GM19455 (cell line): Measurements from ENCODE around the gene ICAM3.
A peak's percentile ranks its signal among the peaks of the same experiment; 100 is the strongest.

Source experiments
- ATAC-seq: cut with Tn5 transposase; IDR thresholded peaks from one replicate; pipeline ENCODE4 v1.9.1; 2021; ENCODE audit not compliant: unreplicated experiment

ICAM3 gene

GRCh38 chr19:10321417-10321797 is 18.0 kb downstream of the ICAM3 start:
- no peak for ATAC-seq

- ATAC-seq: no peak
These were observed 18.6 kb downstream of the ICAM3 start for GRCh38 chr19:10320602-10321416.

DNA sequence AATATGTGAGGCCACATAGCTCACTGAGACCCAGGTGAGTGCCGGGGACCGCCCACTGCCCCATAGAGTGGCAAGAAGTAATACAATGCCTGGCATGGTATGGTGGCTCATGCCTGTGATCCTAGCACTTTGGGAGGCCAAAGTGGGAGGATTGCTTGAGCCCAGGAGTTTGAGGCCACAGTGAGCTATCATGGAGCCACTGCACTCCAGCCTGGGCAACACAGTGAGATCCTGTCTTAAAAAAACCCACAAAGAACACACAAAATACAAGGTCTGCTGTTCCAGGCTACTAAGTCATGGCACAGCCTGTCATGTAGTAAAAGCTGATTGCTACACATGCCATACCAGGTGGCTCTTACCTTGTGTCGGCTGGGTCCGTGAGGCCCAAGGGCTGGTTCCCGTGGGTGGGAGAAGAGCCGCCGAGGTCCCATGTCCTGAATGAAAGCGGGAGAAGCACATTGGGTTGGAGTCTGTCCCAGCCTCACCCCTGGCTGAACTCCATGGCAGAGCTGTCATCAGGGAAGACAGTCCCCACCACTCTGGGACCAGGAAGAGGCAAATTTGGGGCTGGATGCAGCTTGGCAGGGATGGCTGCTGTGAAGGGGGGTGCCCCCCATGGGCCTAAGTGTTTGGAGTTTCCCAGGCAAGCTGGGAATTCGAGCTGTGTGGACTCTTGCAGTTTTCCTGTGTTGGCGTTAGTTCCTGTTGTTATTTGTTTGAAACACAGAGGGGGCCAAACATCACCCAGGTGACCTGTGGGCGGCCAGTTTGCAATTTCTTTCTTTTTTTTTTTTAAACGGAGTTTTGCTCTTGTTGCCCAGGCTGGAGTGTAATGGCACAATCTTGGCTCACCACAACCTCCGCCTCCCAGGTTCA is 20.4 kb downstream of the ICAM3 start:
- no peak for ATAC-seq

DNA sequence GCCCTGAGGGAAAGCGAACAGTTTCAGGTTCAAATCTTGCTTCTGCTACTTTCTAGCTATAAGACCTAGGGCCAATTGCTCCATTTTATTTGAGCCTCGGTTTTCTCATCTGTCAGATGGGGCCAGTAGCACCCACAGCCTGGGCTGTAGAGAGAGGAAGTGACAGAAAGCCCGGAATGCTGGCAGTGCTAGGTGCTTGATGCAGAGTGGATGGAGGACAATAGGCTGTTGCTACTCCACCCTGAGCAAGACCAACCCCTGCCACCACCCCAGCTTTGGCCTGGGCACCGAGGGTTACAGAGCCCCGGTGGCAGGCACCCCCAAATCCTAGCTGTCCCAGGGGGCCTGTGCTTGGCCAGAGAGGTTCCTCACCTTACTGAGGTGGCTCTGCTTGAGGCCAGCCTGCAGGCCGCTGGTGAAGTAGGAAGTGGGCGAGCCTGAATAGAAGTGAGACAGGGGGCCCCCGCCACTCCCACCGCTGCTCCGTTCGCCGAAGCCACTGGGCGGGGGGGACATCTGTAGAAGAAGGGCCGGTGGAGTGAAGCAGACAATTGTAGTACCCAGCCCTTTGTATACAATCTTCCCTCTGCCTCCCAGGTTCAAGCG is 21.5 kb downstream of the ICAM3 start:
- no peak for ATAC-seq

- ATAC-seq: no peak
These were observed 22.2 kb downstream of the ICAM3 start for GRCh38 chr19:10317045-10317856.

GRCh38 chr19:10316229-10317044 is 23.0 kb downstream of the ICAM3 start:
- ATAC-seq: no peak

GRCh38 chr19:10315335-10316214 is 23.8 kb downstream of the ICAM3 start, which contains the start of gene FDX2:
TSS of gene FDX2 (minus strand) at chr19:10316015. CDS start at chr19:10315996, 19 bp downstream.
- ATAC-seq: peak; percentile 57

DNA sequence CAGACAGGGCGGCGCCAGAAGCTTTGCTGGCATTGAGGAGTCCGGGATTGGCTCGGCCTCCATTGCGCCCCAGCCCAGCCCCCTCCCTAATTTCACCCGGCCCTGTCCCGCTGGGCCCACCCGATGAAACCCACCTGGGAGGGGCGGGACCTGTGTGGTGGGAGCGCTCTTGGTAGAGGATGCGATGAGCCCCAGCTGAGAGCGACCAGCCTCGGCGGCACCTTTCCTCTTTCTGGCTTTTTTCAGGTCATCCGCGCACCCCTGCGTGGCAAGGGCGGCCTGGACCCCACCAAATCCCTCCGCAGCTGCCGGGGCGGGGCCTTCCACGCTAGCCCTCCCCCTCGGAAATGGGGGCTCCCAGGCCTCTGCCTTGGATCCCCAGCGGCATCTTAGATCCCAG is 30.0 kb downstream of the ICAM3 start, which contains the start of gene ZGLP1:
Gene ZGLP1 (minus strand): TSS at position 393 of the 400 bp plus-strand sequence.
- no peak for ATAC-seq

DNA sequence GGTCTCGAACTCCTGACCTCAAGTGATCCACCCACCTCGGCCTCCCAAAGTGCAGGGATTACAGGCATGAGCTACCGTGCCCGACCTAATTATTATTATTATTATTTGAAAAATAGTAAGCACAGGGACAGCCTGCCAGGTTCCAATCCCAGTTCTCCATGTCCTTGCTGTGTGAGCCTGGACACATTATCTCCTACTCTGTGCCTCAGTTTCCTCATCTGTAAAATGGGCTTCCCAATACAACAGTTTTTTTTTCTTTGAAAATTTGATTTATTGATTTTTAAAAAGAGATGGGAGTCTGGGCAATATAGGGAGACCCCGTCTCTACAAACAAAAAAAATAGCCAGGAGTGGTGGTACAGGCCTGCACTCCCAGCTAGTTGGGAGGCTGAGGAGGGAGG is 33.1 kb downstream of the ICAM3 start:
- ATAC-seq: no peak

DNA sequence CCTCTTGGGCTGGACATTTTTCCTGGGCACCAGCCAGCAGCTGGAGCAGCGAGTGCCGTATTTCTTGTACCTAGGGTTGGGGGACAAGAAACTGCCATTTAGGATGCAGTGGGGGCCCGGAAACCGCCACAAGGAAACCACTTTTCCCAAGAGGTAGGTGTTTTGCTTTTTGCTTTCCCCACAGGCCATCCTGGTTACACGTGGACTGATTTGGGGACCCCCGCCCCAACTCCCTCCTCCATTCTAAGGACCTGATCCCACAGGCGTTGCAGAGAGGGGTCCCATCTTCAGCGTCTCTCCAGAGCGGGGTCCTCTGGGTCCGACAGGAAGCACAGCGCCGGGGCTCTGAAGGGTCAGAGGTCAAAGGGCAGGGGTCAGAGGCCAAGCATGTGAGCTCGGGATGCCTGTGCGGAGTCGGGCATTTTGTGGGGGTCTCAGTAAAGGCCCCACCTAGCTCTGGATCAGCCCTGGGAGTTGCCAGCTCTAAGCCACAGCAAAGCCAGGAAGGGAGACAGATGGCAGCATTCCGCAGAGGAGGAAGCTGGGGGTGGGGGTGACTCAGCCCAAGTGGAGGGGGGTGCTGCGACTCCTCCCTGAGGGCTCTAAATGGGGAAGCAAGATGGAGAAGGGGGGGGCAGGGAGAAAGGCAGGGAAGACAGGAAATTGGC is 34.2 kb downstream of the ICAM3 start:
- no peak for ATAC-seq

DNA sequence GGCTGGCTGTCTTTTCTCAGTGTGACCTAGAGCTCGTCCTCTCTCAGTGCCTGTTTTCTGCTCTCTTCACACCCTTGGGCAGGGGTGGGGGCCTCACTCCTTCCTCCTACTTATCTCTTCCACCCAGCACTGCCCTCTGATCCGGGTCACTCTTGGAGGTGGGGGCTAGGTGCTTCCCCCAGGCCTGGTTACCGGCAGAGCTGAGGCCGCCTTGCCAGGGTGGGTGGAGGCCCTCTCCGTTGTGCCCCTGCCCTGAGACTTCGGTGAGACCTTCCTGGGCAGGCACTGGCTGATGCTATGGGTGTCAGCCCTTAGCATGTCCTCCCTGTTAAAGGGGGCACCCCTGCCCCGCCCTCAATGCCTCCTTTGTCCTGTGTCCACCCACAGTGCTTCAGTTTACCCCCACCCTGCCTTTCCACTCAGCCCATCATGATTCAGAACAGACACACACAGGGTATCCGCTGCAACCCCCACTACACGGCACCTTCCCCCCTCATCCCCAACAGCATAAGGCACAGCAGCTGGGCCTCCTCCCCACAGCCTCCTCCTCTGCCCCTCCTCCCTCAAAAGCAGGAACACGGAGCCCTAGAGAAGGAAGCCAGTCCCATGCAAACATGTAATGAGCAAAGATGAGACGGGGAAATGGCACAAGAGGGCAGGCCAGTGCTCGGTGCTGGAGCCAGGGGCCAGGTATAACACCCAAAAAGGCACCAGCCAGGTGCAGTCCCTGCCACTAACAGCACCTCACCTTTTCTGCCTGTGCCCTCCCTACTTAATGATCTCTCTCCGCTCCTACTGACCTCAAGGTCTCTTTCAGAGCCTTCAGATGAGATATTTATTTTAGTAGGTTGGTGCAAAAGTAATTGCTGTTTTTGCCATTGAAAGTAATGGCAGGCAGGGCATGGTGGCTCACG is 39.6 kb downstream of the ICAM3 start:
- no peak for ATAC-seq

- no peak for ATAC-seq
These were observed 43.4 kb downstream of the ICAM3 start for GRCh38 chr19:10295847-10296591.

GRCh38 chr19:10295305-10295846 is 44.0 kb downstream of the ICAM3 start:
- ATAC-seq: no peak

GRCh38 chr19:10294368-10294697 is 45.1 kb downstream of the ICAM3 start:
- no peak for ATAC-seq

GRCh38 chr19:10293637-10294367 is 45.6 kb downstream of the ICAM3 start:
- no peak for ATAC-seq
